Esophagus squamous epithelium (tissue), 4 donors: ENCODE results near the gene PHLDA1.

ENCODE experiments used
- CTCF ChIP-seq, 6 experiments: fragments of 450-650 bp in 4 of 6; fragments of 200-600 bp in 2 of 6; sonication (generic) in 2 of 6; IDR thresholded peaks; one replicate each; pipeline ENCODE4 v1.5.1; 2016 to 2019; ENCODE audit warnings: antibody characterized with exemption in 6 of 6, mild to moderate bottlenecking in 4 of 6, moderate library complexity in 4 of 6
- POLR2A ChIP-seq, 4 donors: fragments of 450-650 bp; IDR thresholded peaks; one replicate each; pipeline ENCODE4 v1.6.1; 2017; ENCODE audit warnings: antibody characterized with exemption in 4 of 4, mild to moderate bottlenecking in 4 of 4, moderate library complexity in 3 of 4

- no peak for TF ChIP-seq CTCF (IDR thresholded peaks at IDR 0.05)
- TF ChIP-seq POLR2A (IDR thresholded peaks at IDR 0.05): no peak
Observed at GRCh38 chr12:76069339-76069738, 37.8 kb upstream of the PHLDA1 start.
